CD4-positive, alpha-beta T cell treated with Interferon gamma for 1 hour (primary cell): ENCODE data around the gene LMX1A.

Experiments used
- DNase-seq: peaks from one replicate; pipeline ENCODE4 v3.0.0-alpha.2; 2020

The LMX1A gene

GRCh38 chr1:165207853-165208515, 148.5 kb downstream of the LMX1A start:
- no peak for DNase-seq

- DNase-seq, result no peak
Measured at GRCh38 chr1:165205145-165205544, 151.4 kb downstream of the LMX1A start.

GRCh38 chr1:165204548-165204947, 152.0 kb downstream of the LMX1A start:
- no peak for DNase-seq

- no peak for DNase-seq
Measured at GRCh38 chr1:165191087-165191486, 165.4 kb downstream of the LMX1A start.

GRCh38 chr1:165189913-165190312, 166.6 kb downstream of the LMX1A start:
- DNase-seq, result no peak

- no peak for DNase-seq
Measured at GRCh38 chr1:165189011-165189410, 167.5 kb downstream of the LMX1A start.

GRCh38 chr1:165187031-165188009, 169.2 kb downstream of the LMX1A start:
- no peak for DNase-seq

- no peak for DNase-seq
Measured at GRCh38 chr1:165185161-165185889, 171.2 kb downstream of the LMX1A start.

GRCh38 chr1:165182975-165183374, 173.5 kb downstream of the LMX1A start:
- no peak for DNase-seq

- DNase-seq, result no peak
Measured at GRCh38 chr1:165179306-165179705, 177.2 kb downstream of the LMX1A start.

GRCh38 chr1:165174491-165174890, 182.0 kb downstream of the LMX1A start:
- DNase-seq, result no peak

GRCh38 chr1:165173818-165174217, 182.7 kb downstream of the LMX1A start:
- no peak for DNase-seq

- no peak for DNase-seq
Measured at GRCh38 chr1:165173409-165173808, 183.1 kb downstream of the LMX1A start.

- no peak for DNase-seq
Measured at GRCh38 chr1:165172666-165173065, 183.8 kb downstream of the LMX1A start.

- DNase-seq, result no peak
Measured at GRCh38 chr1:165169729-165170128, 186.8 kb downstream of the LMX1A start.

- no peak for DNase-seq
Measured at GRCh38 chr1:165169028-165169427, 187.5 kb downstream of the LMX1A start.

- no peak for DNase-seq
Measured at GRCh38 chr1:165168467-165168866, 188.0 kb downstream of the LMX1A start.

- DNase-seq, result no peak
Measured at GRCh38 chr1:165162671-165163241, 193.8 kb downstream of the LMX1A start.

- DNase-seq, result no peak
Measured at GRCh38 chr1:165161130-165161529, 195.4 kb downstream of the LMX1A start.

- DNase-seq, result no peak
Measured at GRCh38 chr1:165153182-165153581, 203.3 kb downstream of the LMX1A start.

GRCh38 chr1:165152727-165153126, 203.8 kb downstream of the LMX1A start:
- DNase-seq, result no peak

- DNase-seq, result no peak
Measured at GRCh38 chr1:165152109-165152508, 204.4 kb downstream of the LMX1A start.
